Suprapubic skin (tissue), 4 donors: Measurements from ENCODE around the gene NPC1L1.

ENCODE experiments used
- CTCF ChIP-seq, 2 donors: fragments of 200-600 bp in 1 of 2; fragments of 450-650 bp in 1 of 2; sonication (generic) in 1 of 2; IDR thresholded peaks; one replicate each; pipeline ENCODE4 v1.5.1; 2016 to 2019; ENCODE audit warnings: antibody characterized with exemption in 2 of 2, mild to moderate bottlenecking in 1 of 2, moderate library complexity in 1 of 2
- POLR2A ChIP-seq, 2 donors: fragments of 450-650 bp; IDR thresholded peaks; one replicate each; pipeline ENCODE4 v1.6.1; 2017; ENCODE audit warnings: antibody characterized with exemption in 2 of 2, mild to moderate bottlenecking in 2 of 2, moderate library complexity in 2 of 2
- POLR2AphosphoS5 ChIP-seq, 3 donors: sonication (generic); formaldehyde crosslinking; IDR thresholded peaks; one replicate each; pipeline ENCODE4 v1.6.1; 2017; ENCODE audit warnings: antibody characterized with exemption in 3 of 3

GRCh38 chr7:44522315-44522714 is 18.8 kb downstream of the NPC1L1 start:
- TF ChIP-seq CTCF (IDR thresholded peaks at IDR 0.05): no peak
- TF ChIP-seq POLR2AphosphoS5 (IDR thresholded peaks at IDR 0.05): no peak
- TF ChIP-seq POLR2A (IDR thresholded peaks at IDR 0.05): no peak
